Myocyte (in vitro differentiated cells): ENCODE data around the gene ZNF420. TPM values are rescaled to one million over a fixed set of nuclear protein-coding genes. Genes with fewer than 3 reads are reported as not detected.
"Not testable (repeated sequence)": the region's sequence is repeated elsewhere in the genome, so short reads cannot be mapped to it uniquely, and the experiment has no call there.

Source experiments
- DNase-seq: peaks from one replicate; pipeline ENCODE4 v3.0.0-alpha.2; 2012; ENCODE audit warnings: low read depth
- polyA plus RNA-seq: library from polyadenylated mRNA; unstranded; fragments of >200 nt; gene quantifications from one replicate; pipeline ENCODE4 v1.2.1, GENCODE V29; 2012; ENCODE audit warnings: missing spikeins
- total RNA-seq: library from RNA; depleted of rRNA; stranded (reverse); fragments of >200 nt; gene quantifications from 2 replicates; pipeline ENCODE4 v1.2.3, GENCODE V29; 2014

The ZNF420 gene
- total RNA-seq: 8.9 and 11.4 TPM in 2 replicates
- polyA plus RNA-seq: 4.4 TPM

GRCh38 chr19:37077934-37078716 lies at the start of gene ZNF420:
TSS of gene ZNF420 (plus strand) at chr19:37078433. CDS start at chr19:37089119, 10,686 bp downstream.
- peak; percentile 98 for DNase-seq

DNA sequence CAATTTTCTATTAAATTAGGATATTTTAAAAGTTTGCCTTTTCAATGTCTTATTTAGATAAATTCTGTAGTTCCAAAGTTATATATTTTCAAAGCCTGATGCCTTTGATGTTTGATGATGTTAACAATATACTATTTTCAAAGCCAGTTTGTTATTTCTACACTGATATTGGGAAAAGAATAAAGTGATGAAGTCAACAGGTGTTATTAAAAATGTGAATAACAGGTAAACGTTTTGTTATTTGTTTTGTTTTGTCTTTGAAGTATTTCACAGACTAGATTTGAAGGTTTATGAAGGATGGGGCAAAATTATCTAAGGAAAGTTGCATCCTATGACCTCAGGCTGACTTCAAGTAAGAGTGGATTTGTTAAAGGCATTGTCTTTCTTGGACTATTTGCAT lies 33.1 kb upstream of the ZNF420 start:
- no peak for DNase-seq

DNA sequence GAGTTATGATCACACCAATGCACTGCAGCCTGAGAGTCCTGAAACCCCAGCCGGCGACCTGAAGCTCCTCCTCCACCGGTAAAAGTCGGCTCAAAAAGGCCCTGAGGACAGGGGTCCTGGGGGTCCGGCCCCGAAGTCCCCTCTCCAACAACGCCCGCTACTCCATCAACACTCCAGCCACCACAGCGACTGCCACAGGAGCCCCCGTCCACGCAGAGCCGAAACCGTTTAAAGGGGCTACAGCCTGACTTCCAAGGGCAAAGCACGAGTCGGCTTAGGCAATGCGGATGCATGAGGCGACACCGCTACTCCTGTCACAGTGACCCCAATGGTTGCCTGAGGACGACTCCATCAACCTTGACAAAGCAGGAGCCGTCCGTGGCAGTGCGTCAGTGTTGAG lies 22.9 kb upstream of the ZNF420 start:
- DNase-seq: no peak

- no peak for DNase-seq
Measured at GRCh38 chr19:37056776-37057175, 21.5 kb upstream of the ZNF420 start.

- DNase-seq: no peak
Measured at GRCh38 chr19:37059142-37059541, 19.1 kb upstream of the ZNF420 start.

DNA sequence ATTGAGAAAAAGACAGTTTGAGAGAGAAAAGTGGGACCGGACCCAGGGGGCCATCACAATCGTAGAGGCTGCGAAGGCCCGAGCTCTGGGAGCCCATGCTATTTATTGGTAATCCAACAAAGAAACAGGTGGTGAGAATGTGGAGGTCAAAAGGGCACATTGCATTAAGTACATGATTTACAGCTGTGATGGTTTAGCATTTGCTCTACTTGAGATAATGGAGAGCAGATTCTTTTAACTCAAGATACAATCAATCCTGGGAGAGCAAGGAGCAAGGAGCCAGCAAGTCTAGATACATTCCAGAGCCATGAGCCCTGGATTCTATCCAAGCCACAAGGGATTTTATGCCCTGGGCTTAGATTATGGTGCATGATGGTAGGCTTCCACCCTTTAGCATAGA lies 13.3 kb upstream of the ZNF420 start:
- not testable (repeated sequence) for DNase-seq

DNA sequence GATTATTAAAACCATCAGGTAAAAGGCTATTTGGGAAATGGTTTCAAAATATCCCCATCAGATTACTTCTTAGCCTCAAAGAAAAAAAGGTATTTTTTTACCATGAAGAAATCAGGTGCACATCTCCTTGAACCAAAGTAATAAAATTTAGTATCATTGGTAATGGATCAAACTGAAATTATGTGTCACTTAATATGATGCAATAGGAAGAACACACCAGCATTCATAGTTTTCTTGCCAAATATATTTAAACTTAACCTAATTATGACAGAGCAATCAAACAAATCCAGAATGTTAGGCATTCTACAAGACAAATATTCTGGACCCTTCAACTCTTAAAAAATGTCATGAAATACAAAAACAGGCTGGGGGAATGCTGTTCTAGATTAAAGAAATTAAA lies 4.1 kb upstream of the ZNF420 start:
- DNase-seq: no peak

- no peak for DNase-seq
Measured at GRCh38 chr19:37074819-37075362, 3.3 kb upstream of the ZNF420 start.

DNA sequence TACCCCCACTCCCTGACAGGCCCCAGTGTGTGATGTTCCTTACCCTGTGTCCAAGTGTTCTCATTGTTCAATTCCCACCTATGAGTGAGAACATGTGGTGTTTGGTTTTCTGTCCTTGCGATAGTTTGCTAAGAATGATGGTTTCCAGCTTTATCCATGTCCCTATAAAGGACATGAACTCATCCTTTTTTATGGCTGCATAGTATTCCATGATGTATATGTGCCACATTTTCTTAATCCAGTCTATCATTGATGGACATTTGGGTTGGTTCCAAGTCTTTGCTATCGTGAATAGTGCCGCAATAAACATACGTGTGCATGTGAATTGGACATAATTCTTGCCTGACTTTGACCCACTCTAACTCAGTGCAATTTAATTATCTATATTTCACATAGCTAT lies 1.7 kb upstream of the ZNF420 start:
- DNase-seq: not testable (repeated sequence)

GRCh38 chr19:37077501-37077933 lies 716 bp upstream of the ZNF420 start:
- no peak for DNase-seq

DNA sequence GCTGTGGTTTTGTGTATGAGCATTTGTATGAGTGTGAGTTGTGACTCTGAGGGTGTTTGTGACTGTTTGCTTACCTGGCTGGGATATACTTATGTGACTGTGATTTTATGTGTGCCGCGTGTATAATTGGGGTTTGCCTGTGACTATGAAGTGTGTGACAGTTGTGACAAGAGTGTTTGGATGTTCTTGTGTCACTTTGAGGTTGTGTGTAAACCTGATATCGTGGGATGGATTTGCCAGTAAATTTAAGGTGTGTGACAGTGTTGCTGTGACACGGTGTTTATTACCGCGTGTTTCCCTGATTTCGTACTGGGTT lies 442 bp downstream of the ZNF420 start:
- no peak for DNase-seq

DNA sequence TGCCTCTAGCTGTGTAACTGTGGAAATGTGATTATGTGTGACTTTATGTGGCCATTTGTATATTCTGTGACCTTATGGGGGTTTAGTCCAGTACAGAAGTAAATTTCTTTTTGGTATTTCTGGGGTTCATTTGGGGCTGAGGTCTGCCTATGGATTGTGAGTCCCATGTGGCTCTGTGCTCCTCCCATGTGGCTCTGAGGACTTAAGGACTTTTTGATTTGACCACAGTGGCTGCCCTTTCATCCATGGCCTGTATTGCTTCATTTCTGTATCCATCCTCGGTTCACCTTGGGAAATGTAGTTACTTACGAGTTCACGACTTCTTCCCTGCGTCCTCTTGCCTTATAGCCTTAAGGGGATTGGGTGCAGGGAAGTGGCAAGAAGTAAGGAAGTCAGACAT lies 1.0 kb downstream of the ZNF420 start:
- no peak for DNase-seq

- no peak for DNase-seq
Measured at GRCh38 chr19:37082307-37082706, 4.1 kb downstream of the ZNF420 start.

DNA sequence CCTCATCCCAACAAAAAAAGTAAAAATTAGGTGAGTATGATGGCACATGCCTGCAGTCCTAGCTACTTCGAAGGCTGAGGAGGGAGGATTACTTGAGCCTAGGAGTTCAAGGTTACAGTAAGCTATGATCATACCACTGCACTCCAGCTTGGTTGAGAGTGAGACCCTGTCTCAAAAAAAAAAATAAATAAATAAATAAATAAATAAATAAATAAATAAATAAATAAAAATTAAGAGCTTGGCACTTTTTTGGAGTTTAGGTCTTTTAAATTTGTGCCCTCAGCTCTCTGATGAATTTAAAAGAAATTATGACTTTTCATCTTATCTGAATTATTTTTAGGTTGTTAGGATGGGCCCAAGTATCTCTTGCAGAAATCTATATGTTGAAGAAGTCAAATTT lies 8.9 kb downstream of the ZNF420 start:
- DNase-seq: no peak

- DNase-seq: peak; percentile 6
Measured at GRCh38 chr19:37095859-37096258, 17.6 kb downstream of the ZNF420 start.

DNA sequence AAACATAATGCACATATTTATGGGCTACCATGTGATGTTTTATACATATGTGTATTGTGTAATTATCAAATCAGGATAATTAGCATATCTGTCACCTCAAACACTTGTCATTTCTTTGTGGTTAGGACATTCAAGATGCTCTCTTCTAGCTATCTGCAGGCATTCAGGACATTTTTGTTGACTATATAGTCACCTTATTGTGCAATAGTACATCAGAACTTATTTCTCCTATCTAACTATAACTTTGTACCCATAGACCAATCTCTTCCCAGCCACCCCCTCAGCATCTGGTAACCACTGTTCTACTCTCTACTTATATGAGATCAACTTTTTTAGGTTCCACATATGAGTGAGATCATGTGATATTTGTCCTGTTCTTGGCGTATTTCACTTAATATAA lies 20.3 kb downstream of the ZNF420 start:
- DNase-seq: no peak

DNA sequence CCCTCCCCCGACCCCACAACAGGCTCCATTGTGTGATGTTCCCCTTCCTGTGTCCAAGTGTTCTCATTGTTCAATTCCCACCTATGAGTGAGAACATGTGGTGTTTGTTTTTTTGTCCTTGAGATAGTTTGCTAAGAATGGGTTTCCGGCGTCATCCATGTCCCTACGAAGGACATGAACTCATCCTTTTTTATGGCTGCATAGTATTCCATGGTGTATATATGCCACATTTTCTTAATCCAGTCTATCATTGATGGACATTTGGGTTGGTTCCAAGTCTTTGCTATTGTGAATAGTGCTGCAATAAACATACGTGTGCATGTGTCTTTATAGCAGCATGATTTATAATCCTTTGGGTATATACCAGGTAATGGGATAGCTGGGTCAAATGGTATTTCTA lies 25.9 kb downstream of the ZNF420 start:
- not testable (repeated sequence) for DNase-seq

- not testable (repeated sequence) for DNase-seq
Measured at GRCh38 chr19:37111753-37112152, 33.5 kb downstream of the ZNF420 start.

- no peak for DNase-seq
Measured at GRCh38 chr19:37114001-37114400, 35.8 kb downstream of the ZNF420 start.

GRCh38 chr19:37122093-37122492 lies 43.9 kb downstream of the ZNF420 start:
- not testable (repeated sequence) for DNase-seq

DNA sequence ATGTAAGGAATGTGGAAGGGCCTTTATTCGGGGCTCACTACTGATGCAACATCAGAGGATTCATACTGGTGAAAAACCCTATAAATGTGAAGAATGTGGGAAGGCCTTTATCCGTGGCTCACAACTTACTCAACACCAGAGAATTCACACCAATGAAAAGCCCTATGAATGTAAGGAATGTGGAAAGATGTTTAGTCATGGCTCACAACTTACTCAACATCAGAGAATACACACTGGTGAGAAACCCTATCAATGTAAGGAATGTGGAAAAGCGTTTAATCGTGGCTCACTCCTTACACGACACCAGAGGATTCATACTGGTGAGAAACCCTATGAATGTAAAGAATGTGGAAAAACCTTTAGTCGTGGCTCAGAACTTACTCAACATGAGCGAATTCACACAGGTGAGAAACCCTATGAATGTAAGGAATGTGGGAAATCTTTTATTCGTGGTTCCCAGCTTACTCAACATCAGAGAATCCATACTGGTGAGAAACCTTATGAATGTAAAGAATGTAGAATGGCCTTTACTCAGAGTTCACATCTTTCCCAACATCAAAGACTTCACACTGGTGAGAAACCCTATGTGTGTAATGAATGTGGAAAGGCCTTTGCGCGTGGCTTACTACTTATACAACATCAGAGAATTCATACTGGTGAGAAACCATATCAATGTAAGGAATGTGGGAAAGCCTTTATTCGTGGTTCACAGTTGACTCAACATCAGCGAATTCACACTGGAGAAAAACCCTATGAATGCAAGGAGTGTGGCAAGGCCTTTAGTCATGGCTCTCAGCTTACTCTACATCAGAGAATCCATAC lies 50.0 kb downstream of the ZNF420 start:
- peak; percentile 3 for DNase-seq

- no peak for DNase-seq
Measured at GRCh38 chr19:37128821-37129177, 50.6 kb downstream of the ZNF420 start.
